WI38 (cell line): ENCODE results near the gene AKAP7.

Source experiments
- H3K4me3 ChIP-seq: 2 replicates; pipeline ENCODE4 v1.5.1; 2011; ENCODE audit warnings: low read depth, mild to moderate bottlenecking, control low read depth, low read length
- TF ChIP-seq, protein P1 (sequence below): IDR thresholded peaks from 2 replicates; pipeline ENCODE4 v1.5.1; 2012; ENCODE audit warnings: low read depth, mild to moderate bottlenecking, control low read depth, low read length

The AKAP7 gene

DNA sequence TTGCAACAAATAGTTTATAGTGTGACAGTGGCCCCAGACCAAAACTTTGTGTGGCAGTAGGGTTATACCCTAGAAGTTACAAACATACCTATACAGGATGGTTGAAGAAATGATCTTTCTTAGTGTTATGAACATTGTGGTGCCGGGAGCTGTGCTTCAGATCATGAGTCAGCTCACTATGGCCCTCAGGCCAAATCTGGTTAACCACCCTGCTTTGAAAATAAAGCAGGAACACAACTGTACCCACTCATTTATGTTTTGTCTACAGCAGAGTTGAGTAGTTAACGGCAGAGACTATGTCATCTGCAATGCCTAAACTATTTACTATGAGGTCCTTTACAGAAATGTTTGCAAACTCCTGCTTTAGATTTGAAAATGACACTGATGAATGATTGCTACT lies 24.3 kb downstream of the AKAP7 start:
- TF ChIP-seq, protein P1, sequence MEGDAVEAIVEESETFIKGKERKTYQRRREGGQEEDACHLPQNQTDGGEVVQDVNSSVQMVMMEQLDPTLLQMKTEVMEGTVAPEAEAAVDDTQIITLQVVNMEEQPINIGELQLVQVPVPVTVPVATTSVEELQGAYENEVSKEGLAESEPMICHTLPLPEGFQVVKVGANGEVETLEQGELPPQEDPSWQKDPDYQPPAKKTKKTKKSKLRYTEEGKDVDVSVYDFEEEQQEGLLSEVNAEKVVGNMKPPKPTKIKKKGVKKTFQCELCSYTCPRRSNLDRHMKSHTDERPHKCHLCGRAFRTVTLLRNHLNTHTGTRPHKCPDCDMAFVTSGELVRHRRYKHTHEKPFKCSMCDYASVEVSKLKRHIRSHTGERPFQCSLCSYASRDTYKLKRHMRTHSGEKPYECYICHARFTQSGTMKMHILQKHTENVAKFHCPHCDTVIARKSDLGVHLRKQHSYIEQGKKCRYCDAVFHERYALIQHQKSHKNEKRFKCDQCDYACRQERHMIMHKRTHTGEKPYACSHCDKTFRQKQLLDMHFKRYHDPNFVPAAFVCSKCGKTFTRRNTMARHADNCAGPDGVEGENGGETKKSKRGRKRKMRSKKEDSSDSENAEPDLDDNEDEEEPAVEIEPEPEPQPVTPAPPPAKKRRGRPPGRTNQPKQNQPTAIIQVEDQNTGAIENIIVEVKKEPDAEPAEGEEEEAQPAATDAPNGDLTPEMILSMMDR, result no peak

GRCh38 chr6:131160254-131160758 lies 25.0 kb downstream of the AKAP7 start:
- TF ChIP-seq, protein P1, result no peak

More for the DNA sequence above, 24.3 kb downstream of the AKAP7 start:
- no peak overlapping the region for H3K4me3 ChIP-seq

DNA sequence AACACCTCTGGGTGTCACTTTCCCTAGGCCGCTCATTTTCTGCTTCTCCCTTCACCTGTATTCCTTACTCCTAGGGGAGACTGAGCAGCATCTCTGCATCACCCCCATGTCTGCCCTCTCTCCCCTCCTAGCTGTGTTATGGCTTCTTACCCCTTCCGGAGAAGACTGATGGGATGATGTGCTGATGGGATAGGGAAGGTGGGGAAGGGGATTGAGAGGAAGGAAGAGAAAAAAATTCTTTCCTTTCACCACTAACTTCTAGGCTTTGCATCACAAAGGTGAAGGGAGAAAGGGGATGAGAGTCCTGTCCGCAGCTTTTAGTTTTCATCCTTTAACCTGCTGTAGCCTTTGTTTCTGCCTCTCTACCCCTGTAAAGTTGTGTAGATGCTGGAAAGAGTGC lies 26.7 kb downstream of the AKAP7 start:
- no peak overlapping the region for H3K4me3 ChIP-seq
- TF ChIP-seq, protein P1, result no peak

More at GRCh38 chr6:131160254-131160758, 25.0 kb downstream of the AKAP7 start:
- H3K4me3 ChIP-seq, result no peak overlapping the region

GRCh38 chr6:131163886-131164285 lies 28.6 kb downstream of the AKAP7 start:
- TF ChIP-seq, protein P1, result no peak
- H3K4me3 ChIP-seq, result no peak overlapping the region

DNA sequence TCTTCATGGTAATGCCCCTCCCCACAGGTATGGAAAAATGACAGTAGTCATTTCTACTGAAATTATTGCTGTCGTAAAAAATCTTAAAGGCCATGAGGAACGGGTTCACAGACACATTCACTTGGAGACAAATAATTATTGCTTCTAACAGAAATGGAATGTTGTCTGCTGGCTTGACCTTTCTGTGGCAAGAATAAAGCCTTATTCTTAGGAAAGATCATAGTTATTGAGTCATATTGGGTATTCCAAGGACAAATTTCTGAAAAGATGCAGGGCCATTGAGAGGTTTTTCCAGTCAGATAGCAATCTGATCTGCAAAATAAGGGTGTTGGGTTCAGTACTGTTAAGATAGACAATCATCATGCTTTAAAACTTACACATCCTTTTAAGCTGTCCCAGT lies 29.2 kb downstream of the AKAP7 start:
- no peak overlapping the region for H3K4me3 ChIP-seq
- TF ChIP-seq, protein P1, result no peak

- TF ChIP-seq, protein P1, result no peak
- H3K4me3 ChIP-seq, result no peak overlapping the region
These were observed 32.5 kb downstream of the AKAP7 start for GRCh38 chr6:131167773-131168172.

DNA sequence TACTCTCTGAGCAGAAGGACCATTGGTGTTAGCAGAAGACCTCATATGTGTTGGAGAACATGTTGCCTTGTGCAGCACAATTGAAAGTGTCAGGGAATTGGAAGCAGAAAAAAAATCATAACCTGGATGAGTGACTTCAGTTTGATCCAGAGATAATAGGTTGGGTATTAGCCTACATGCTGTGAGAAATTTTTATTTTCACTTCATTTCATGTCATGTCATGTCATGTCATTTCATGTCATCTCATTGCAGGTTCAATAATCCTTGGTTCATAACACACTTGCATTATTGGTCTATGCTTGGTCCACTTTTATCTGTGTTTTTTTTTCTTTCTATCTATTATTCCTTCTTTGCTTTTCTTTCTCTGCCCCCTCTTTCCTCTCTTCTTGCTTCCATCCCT lies 34.3 kb downstream of the AKAP7 start:
- TF ChIP-seq, protein P1, result no peak
- no peak overlapping the region for H3K4me3 ChIP-seq
